HFF-Myc (cell line): Measurements from ENCODE around the gene CD47.

ENCODE experiments used
- DNase-seq: peaks from one replicate; pipeline ENCODE4 v3.0.0-alpha.2; 2011; ENCODE audit warnings: low read depth; ENCODE audit errors: extremely low read depth
- H3K4me3 ChIP-seq: replicated peaks from 2 replicates; pipeline ENCODE4 v1.5.1; 2011; ENCODE audit warnings: low read depth, mild to moderate bottlenecking, control low read depth, low read length
- TF ChIP-seq, protein P1 (sequence below): IDR thresholded peaks from 2 replicates; pipeline ENCODE4 v1.5.1; 2012; ENCODE audit warnings: mild to moderate bottlenecking, low read depth, low read length, control low read depth; ENCODE audit errors: missing control alignments

The CD47 gene

DNA sequence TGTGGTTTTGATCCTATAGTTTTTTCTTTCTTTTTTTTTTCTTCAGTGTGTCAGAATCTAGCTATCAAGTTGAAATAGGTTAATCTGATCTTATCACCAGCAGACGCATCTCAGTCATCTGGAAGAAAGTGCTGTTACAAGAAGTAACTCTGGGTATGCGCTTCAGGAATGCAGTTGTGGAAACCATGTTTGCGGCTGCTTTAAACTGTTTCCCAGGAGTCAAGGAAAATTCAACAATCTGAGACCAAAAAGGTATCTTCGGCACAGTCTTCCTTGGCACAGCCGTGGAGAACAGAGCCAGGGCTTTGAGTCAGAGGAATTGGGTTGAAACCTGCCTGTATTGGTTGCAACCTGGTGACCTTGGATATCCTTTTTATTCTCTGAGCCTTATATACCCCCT, 59.9 kb downstream of the CD47 start:
- no peak for DNase-seq
- TF ChIP-seq, protein P1, sequence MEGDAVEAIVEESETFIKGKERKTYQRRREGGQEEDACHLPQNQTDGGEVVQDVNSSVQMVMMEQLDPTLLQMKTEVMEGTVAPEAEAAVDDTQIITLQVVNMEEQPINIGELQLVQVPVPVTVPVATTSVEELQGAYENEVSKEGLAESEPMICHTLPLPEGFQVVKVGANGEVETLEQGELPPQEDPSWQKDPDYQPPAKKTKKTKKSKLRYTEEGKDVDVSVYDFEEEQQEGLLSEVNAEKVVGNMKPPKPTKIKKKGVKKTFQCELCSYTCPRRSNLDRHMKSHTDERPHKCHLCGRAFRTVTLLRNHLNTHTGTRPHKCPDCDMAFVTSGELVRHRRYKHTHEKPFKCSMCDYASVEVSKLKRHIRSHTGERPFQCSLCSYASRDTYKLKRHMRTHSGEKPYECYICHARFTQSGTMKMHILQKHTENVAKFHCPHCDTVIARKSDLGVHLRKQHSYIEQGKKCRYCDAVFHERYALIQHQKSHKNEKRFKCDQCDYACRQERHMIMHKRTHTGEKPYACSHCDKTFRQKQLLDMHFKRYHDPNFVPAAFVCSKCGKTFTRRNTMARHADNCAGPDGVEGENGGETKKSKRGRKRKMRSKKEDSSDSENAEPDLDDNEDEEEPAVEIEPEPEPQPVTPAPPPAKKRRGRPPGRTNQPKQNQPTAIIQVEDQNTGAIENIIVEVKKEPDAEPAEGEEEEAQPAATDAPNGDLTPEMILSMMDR = no peak
- no peak overlapping the region for H3K4me3 ChIP-seq

DNA sequence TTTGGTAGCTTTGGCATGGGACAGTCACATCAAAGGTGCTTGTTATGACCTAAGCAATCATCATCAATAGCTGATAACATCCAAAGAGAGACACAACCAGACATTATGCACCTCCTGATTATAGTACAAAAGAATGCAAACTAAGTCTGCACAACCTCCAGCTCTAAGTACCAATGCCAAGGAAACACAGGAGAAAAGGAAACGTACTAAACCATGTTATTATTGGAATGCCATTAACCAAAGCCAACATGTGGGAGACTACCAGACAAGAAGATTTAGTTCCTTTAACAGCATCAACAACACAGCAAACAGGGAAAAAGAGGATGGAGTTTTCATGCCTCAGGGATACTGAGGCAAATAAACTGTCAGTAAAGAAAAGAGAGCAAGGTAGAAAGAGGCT, 61.4 kb downstream of the CD47 start:
- no peak overlapping the region for H3K4me3 ChIP-seq
- no peak for DNase-seq
- TF ChIP-seq, protein P1 = no peak

DNA sequence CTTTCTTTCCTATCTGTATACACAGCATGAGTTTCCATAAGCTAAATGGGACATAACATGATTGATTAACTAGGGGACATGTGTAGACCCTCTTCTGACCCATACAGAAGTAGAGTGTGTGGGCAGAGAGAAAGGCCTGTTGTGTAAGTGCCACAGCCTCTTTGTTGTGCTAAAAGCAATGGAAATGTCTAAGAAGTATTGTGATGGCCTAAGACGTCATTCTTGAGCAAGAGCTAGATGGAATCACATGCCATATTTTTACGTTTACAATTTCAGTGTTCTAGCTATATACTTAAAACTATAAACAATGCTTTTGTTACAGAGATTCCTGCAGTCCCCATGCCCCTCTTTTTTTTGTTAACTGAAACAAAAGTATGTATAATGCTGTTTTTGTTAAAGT, 61.9 kb downstream of the CD47 start:
- TF ChIP-seq, protein P1 = no peak
- DNase-seq = no peak
- no peak overlapping the region for H3K4me3 ChIP-seq

DNA sequence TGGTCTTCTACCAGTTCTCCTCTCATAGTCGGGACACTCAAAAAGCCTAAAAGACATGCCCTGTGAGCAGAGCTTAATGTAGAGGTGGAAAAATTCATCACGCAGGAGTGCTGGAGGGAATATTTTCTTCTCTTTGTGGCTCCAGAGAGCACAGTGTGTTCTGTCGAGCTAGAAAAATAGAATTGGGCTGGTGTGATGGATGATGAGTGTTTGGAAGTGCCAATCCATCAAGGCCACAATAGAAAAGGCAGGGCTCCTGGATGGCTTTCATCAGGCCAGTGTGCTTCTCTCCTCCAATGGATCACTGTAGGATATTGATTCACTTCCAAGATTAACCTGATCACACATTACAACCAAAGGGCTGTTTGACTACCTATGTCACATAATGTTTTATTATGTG, 65.7 kb downstream of the CD47 start:
- DNase-seq = no peak
- H3K4me3 ChIP-seq = no peak overlapping the region
- TF ChIP-seq, protein P1 = no peak

DNA sequence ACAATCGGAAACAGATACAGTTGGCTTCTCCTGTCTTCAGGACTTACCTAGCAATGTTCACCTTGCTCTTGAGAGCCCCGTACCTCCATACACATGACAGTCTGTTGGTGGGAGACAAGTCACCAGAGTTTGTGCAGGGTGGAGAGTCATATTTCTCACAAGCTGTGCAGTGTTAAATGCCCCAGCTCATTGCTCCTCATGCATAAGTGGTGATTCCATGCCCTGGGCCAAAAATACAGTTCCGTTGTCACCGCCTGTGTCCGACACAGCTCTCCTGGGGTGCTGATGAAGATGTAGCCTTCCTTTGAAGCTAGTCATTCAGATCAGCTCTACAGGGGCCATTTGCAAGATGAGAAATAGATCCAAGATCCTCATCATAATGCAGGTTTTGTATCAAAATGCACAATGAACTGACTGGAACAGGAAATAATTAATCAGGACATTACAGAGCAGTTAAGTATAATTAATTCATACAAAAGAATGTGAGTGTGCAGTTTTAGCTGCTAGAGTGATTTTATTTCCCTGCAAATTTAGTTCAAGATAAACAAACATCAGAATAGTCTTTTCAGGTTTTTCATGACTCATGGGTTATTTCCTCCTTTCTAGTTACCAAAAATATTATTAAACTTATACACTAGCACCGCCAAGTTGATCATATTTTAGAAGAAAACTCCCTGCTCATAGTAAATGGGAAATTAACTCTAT, 66.5 kb downstream of the CD47 start:
- TF ChIP-seq, protein P1 = no peak
- no peak overlapping the region for H3K4me3 ChIP-seq
- no peak for DNase-seq

DNA sequence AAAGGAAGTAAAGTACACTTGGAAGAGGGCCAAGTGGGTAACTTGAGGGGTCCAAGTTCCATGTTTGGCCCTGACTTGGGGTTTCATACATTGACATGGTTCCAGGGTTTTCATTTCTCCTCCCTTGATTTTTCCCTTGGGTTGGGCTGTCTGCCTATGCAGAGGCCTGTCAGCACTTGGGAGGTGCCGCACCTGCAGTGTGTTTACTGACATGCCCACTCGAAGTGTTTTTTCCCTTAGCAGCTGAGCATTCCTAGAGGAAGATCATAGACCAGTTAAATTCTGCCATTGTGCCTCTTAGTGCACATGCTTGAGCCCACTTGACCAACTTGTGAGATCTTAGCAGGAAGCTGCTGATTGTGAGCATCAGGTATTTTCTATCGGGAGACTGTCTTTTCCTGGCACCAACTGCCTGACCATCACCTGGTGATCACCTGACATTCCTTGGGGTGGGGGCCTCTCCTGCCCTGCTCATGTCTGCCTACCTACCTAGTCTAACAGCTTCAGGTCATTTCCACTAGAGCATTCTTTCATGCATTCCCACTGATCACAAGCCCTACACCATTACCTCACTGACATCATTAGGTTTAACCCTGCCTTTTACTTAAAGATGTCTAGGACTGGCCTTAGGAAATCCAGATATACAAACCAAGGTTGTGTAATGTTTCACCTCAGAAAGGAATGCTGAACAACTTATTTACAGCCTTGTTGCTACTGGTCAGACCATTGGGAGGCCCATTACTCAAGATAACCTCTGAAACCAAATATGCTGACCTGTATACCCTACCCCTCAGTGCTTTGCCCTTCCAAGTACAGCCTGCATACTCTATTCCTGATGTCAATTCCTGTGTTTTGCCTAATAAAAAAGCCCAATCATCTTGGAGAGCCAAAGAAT, 68.3 kb downstream of the CD47 start:
- DNase-seq = no peak
- H3K4me3 ChIP-seq = no peak overlapping the region
- TF ChIP-seq, protein P1 = no peak
